Measurements from ENCODE around the gene C6orf52. TPM values are rescaled to one million over a fixed set of nuclear protein-coding genes. Genes with fewer than 3 reads are reported as not detected.

C6orf52 gene

DNA sequence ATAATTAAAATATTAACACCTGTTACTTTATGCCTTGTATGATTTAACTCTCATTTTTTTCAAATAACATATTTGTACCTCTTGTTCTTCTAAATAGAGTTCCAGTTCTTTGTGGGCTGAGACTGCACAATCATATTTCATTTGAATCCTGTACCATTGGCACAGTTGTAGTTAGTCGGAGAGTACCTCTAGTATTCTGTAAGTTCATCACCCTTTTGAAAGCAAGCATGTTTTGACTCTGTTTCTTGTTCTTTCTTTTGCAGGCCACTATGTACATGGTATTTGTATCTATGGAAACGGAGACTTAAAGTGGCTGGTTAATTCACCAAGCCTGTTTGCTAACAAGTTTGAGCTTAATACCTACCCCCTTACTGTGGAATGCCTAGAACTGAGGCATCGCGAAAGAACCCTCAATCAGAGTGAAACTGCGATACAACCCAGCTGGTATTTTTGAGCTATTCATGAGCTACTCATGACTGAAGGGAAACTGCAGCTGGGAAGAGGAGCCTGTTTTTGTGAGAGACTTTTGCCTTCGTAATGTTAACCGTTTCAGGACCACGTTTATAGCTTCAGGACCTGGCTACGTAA, 68.2 kb downstream of the C6orf52 start:
- Histone ChIP-seq H2BK15ac (ENCODE audit: low read depth, poor library complexity, severe bottlenecking) (no peak overlapping the region), H4K8ac (ENCODE audit: low read length) (no peak overlapping the region), H3K4me3 (ENCODE audit: insufficient read depth in 1 of 2, low read depth in 1 of 2, low read length in 2 of 2) (no peak overlapping the region), H3K14ac (ENCODE audit: low read length in 2 of 2) (no peak overlapping the region), H3K27me3 (ENCODE audit: control insufficient read depth in 1 of 2, insufficient read depth in 1 of 2, low read length in 2 of 2) (no peaks in the 10 kb centered on the region), H2BK120ac (ENCODE audit: low read depth, low read length) (no peak overlapping the region), H3K4ac (ENCODE audit: low read depth in 1 of 2, low read length in 2 of 2) (no peak overlapping the region), H3K4me2 (ENCODE audit: low read length, poor library complexity, severe bottlenecking) (no peak overlapping the region), H3K36me3 (ENCODE audit: control insufficient read depth in 1 of 2, insufficient read depth in 2 of 2, low read depth in 1 of 2, low read length in 2 of 2) (no peaks in the 10 kb centered on the region), H3K9me3 (ENCODE audit: control insufficient read depth, low read length) (no peaks in the 10 kb centered on the region), H3K27ac (ENCODE audit: low read length, poor library complexity, severe bottlenecking) (no peak overlapping the region), H3K23ac (ENCODE audit: low read length in 2 of 2) (no peak overlapping the region), H2BK5ac (ENCODE audit: low read depth, low read length, poor library complexity, severe bottlenecking) (no peak overlapping the region), H3K18ac (ENCODE audit: low read depth in 1 of 2, low read length in 2 of 2) (no peak overlapping the region), H3K79me1 (replicated peaks; ENCODE audit: low read length, poor library complexity, severe bottlenecking) (no peaks in the 10 kb centered on the region), H2AFZ (ENCODE audit: low read depth, low read length) (no peak overlapping the region), H3K9ac (ENCODE audit: low read length) (no peak overlapping the region), H3K4me1 (ENCODE audit: control insufficient read depth, insufficient read depth, low read depth, low read length) (no peaks in the 10 kb centered on the region), H2AK5ac (ENCODE audit: low read length, severe bottlenecking) (no peak overlapping the region), H2BK12ac (ENCODE audit: low read length in 2 of 2) (no peak overlapping the region), H4K91ac (ENCODE audit: low read length) (no peak overlapping the region)
- no peak for DNase-seq
- 79% methylated on average over 6 of the region's 9 CpGs for WGBS

DNA sequence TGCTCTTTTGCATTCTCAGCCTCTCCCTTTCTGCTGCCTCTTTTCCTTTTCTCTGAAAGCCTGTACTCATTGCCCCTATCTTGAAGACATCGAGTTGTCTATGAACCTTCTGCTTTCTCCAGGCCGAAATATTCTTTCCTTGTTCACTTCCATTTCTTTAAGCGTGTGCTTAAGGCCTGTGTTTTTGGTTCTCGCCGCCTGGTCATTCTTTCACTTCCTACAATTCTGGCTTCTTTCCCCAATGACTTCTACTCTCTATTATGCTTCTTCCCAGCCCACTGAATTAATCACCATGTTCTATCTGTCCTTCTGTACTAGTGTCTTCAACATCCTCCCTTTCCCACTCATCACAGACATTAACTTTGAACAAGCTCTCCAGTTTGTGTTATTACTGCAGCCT, 69.6 kb downstream of the C6orf52 start:
- no peak overlapping the region for H4K91ac ChIP-seq (ENCODE audit: low read length)
- no peaks in the 10 kb centered on the region for H3K79me1 ChIP-seq (replicated peaks; ENCODE audit: low read length, poor library complexity, severe bottlenecking)
- no peak overlapping the region for H3K18ac ChIP-seq (ENCODE audit: low read depth in 1 of 2, low read length in 2 of 2)
- H2AFZ ChIP-seq (ENCODE audit: low read depth, low read length), result no peak overlapping the region
- H2BK5ac ChIP-seq (ENCODE audit: low read depth, low read length, poor library complexity, severe bottlenecking), result no peak overlapping the region
- no peak overlapping the region for H2AK5ac ChIP-seq (ENCODE audit: low read length, severe bottlenecking)
- H3K9me3 ChIP-seq (ENCODE audit: control insufficient read depth, low read length), result no peaks in the 10 kb centered on the region
- no peak overlapping the region for H2BK15ac ChIP-seq (ENCODE audit: low read depth, poor library complexity, severe bottlenecking)
- H3K14ac ChIP-seq (ENCODE audit: low read length in 2 of 2), result no peak overlapping the region
- H3K36me3 ChIP-seq (ENCODE audit: control insufficient read depth in 1 of 2, insufficient read depth in 2 of 2, low read depth in 1 of 2, low read length in 2 of 2), result no peaks in the 10 kb centered on the region
- no peaks in the 10 kb centered on the region for H3K4me1 ChIP-seq (ENCODE audit: control insufficient read depth, insufficient read depth, low read depth, low read length)
- no peak overlapping the region for H2BK120ac ChIP-seq (ENCODE audit: low read depth, low read length)
- no peak overlapping the region for H3K9ac ChIP-seq (ENCODE audit: low read length)
- no peak overlapping the region for H3K4me3 ChIP-seq (ENCODE audit: insufficient read depth in 1 of 2, low read depth in 1 of 2, low read length in 2 of 2)
- no peak for DNase-seq
- no peak overlapping the region for H2BK12ac ChIP-seq (ENCODE audit: low read length in 2 of 2)
- no peaks in the 10 kb centered on the region for H3K27me3 ChIP-seq (ENCODE audit: control insufficient read depth in 1 of 2, insufficient read depth in 1 of 2, low read length in 2 of 2)
- H3K4ac ChIP-seq (ENCODE audit: low read depth in 1 of 2, low read length in 2 of 2), result no peak overlapping the region
- no peak overlapping the region for H3K23ac ChIP-seq (ENCODE audit: low read length in 2 of 2)
- H4K8ac ChIP-seq (ENCODE audit: low read length), result no peak overlapping the region
- no peak overlapping the region for H3K27ac ChIP-seq (ENCODE audit: low read length, poor library complexity, severe bottlenecking)
- H3K4me2 ChIP-seq (ENCODE audit: low read length, poor library complexity, severe bottlenecking), result no peak overlapping the region
- 94% methylated on average over 5 of the region's 5 CpGs for WGBS

DNA sequence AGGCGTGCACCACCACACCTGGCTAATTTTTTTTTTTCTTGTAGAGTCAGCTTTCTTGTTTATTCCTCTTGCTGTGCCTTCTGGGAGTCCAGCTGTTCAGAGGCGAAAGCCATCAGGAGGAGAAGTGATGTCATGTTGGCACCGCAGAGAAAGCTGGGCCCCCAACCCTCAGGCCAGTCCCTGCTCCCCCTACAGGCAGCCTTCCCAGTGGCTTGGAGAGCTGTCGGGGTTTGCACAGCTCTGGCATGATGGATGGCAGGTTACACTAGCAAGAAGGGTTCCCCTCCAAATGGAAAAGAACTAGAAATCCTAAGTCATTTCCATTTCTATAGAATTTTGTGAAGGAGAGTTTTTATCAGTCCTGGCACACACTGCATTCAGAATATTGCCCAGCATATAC, 72.6 kb downstream of the C6orf52 start:
- no peak overlapping the region for H2AK5ac ChIP-seq (ENCODE audit: low read length, severe bottlenecking)
- no peaks in the 10 kb centered on the region for H3K27me3 ChIP-seq (ENCODE audit: control insufficient read depth in 1 of 2, insufficient read depth in 1 of 2, low read length in 2 of 2)
- H3K4me1 ChIP-seq (ENCODE audit: control insufficient read depth, insufficient read depth, low read depth, low read length), result no peaks in the 10 kb centered on the region
- H3K14ac ChIP-seq (ENCODE audit: low read length in 2 of 2), result no peak overlapping the region
- no peak overlapping the region for H2AFZ ChIP-seq (ENCODE audit: low read depth, low read length)
- peaks cover 1% of the 10 kb centered on the region for H3K79me1 ChIP-seq (replicated peaks; ENCODE audit: low read length, poor library complexity, severe bottlenecking)
- no peak overlapping the region for H2BK12ac ChIP-seq (ENCODE audit: low read length in 2 of 2)
- H3K4me3 ChIP-seq (ENCODE audit: insufficient read depth in 1 of 2, low read depth in 1 of 2, low read length in 2 of 2), result no peak overlapping the region
- DNase-seq, result no peak
- H3K23ac ChIP-seq (ENCODE audit: low read length in 2 of 2), result no peak overlapping the region
- 95% methylated on average over 4 of the region's 4 CpGs for WGBS
- no peak overlapping the region for H4K91ac ChIP-seq (ENCODE audit: low read length)
- no peak overlapping the region for H3K4me2 ChIP-seq (ENCODE audit: low read length, poor library complexity, severe bottlenecking)
- H4K8ac ChIP-seq (ENCODE audit: low read length), result no peak overlapping the region
- H3K36me3 ChIP-seq (ENCODE audit: control insufficient read depth in 1 of 2, insufficient read depth in 2 of 2, low read depth in 1 of 2, low read length in 2 of 2), result no peaks in the 10 kb centered on the region
- no peak overlapping the region for H2BK120ac ChIP-seq (ENCODE audit: low read depth, low read length)
- no peaks in the 10 kb centered on the region for H3K9me3 ChIP-seq (ENCODE audit: control insufficient read depth, low read length)
- no peak overlapping the region for H2BK5ac ChIP-seq (ENCODE audit: low read depth, low read length, poor library complexity, severe bottlenecking)
- H3K27ac ChIP-seq (ENCODE audit: low read length, poor library complexity, severe bottlenecking), result no peak overlapping the region
- H2BK15ac ChIP-seq (ENCODE audit: low read depth, poor library complexity, severe bottlenecking), result no peak overlapping the region
- H3K18ac ChIP-seq (ENCODE audit: low read depth in 1 of 2, low read length in 2 of 2), result no peak overlapping the region
- H3K9ac ChIP-seq (ENCODE audit: low read length), result no peak overlapping the region
- H3K4ac ChIP-seq (ENCODE audit: low read depth in 1 of 2, low read length in 2 of 2), result no peak overlapping the region

Small RNAs within 50 kb of the gene (small RNA-seq; reads per million reads assigned to genes)
- not detected for gene RF00019 (ENCODE audit: low read depth)
